ENCODE measurements around the gene NXPH3. TPM values are rescaled to one million over a fixed set of nuclear protein-coding genes. Genes with fewer than 3 reads are reported as not detected.
A peak's percentile ranks its signal among the peaks of the same experiment; 100 is the strongest.

The NXPH3 gene
- total and polyA plus RNA-seq, 10 of the 15 experiments (the other 5 are each of a cell fraction or from before 2014, with no cell fraction given), result 0.08 to 0.35 (median 0.12) TPM; not detected in 2

DNA sequence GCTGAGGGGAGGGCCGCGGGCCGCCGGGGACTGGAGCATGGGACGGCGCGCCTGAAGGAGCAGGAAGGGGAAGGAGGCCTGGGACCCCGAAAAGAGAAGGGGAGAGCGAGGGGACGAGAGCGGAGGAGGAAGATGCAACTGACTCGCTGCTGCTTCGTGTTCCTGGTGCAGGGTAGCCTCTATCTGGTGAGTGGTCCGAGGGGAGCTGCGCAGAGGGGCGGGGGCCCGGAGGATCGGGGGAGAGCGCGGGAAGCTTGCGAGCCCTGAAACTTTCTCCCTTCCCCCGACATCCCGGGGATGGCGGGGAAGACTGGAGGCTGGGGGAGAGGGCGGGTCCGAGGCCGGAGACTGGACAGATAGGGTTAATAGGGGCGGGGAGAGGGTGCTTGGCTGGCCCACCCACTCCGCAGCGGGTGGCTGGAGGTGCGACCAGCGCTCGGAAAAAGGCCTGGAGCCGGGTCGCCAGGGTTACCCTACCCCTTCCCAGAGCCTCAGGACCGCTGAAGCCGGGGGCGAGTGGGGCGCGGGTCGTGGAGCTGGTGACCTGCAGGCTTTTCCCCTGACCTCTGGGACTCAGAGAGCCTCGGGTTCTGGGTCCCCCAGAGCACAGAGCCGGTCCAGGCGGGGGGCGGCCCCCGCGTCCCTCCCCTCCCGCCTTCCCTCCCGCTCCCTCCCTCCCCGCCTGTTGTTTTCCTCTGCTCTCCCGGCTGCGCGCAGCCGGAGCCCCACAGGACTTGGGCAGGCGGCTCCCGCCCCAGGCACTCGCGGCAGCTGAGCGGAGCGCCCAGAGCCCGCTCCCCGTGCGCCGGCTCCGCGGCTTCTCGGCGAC lies 631 bp downstream of the NXPH3 start:
- no peaks in the 10 kb centered on the region for H3K9me3 ChIP-seq (replicated peaks; ENCODE audit: control insufficient read depth, insufficient read depth, low read length)
- H3K4me3 ChIP-seq, result peak overlapping the region; percentile 72
- H3K4me1 ChIP-seq (ENCODE audit: control insufficient read depth, insufficient read depth, low read length), result peaks cover 1% of the 10 kb centered on the region; the same call in 1 of the 2 replicates
- ChIA-PET POLR2A (interaction anchor here (0.6 to 1.6 kb wide), 2 partner anchors 119 to 1751 kb away, joined by 6 to 7 read pairs; no protein-coding TSS in a partner anchor), SMC1A (ENCODE audit: uncharacterized antibody, unreplicated experiment) (interaction anchor here (0.7 to 1.4 kb wide), 4 partner anchors 83 to 127 kb away, joined by 3 to 4 read pairs (median 3); no protein-coding TSS in a partner anchor), CTCF (interaction anchor here (0.8 to 17.8 kb wide), 9 partner anchors 9 to 202 kb away, joined by 3 to 483 read pairs (median 4); no protein-coding TSS in a partner anchor), RAD21 (ENCODE audit: unreplicated experiment) (interaction anchor here (0.9 to 1.9 kb wide), 3 partner anchors 39 to 125 kb away, joined by 3 to 12 read pairs (median 3); no protein-coding TSS in a partner anchor)
- in situ Hi-C loops (cut with MboI), result no loop called here
- FAIRE-seq, result no peak
- no peaks in the 10 kb centered on the region for H3K36me3 ChIP-seq (ENCODE audit: control insufficient read depth in 2 of 2, insufficient read depth in 2 of 2, low read length in 1 of 2)
- H3K4me2 ChIP-seq (ENCODE audit: control insufficient read depth, insufficient read depth), result peak overlapping the region; percentile 86
- H3K27me3 ChIP-seq (replicated peaks in 1 of 2; ENCODE audit: control insufficient read depth in 2 of 2, insufficient read depth in 2 of 2, low read length in 1 of 2), result peaks cover 2 to 8% of the 10 kb centered on the region in 2 experiments; a peak in 3 of 4 replicates
- no peaks in the 10 kb centered on the region for H3K79me2 ChIP-seq (ENCODE audit: control insufficient read depth, insufficient read depth, low read length)
- intact Hi-C loops (cut with micrococcal nuclease; ENCODE audit: unreplicated experiment), result no loop called here
- ATAC-seq, result peak; percentile 37
- H2AFZ ChIP-seq (ENCODE audit: control insufficient read depth, low read depth, low read length), result no peak overlapping the region; the same call in 1 of the 2 replicates
- WGBS (ENCODE audit: insufficient coverage, insufficient replicate concordance, low lambda C conversion rate, missing lambda C conversion rate), result 7% methylated on average over 24 of the region's 68 CpGs
- TF ChIP-seq SIN3A (IDR thresholded peaks at IDR 0.05; ENCODE audit: low read depth, low read length), result 0 out of 2 replicates have a peak, but pooled peaks have one; percentile 8
- TF ChIP-seq, protein P1, sequence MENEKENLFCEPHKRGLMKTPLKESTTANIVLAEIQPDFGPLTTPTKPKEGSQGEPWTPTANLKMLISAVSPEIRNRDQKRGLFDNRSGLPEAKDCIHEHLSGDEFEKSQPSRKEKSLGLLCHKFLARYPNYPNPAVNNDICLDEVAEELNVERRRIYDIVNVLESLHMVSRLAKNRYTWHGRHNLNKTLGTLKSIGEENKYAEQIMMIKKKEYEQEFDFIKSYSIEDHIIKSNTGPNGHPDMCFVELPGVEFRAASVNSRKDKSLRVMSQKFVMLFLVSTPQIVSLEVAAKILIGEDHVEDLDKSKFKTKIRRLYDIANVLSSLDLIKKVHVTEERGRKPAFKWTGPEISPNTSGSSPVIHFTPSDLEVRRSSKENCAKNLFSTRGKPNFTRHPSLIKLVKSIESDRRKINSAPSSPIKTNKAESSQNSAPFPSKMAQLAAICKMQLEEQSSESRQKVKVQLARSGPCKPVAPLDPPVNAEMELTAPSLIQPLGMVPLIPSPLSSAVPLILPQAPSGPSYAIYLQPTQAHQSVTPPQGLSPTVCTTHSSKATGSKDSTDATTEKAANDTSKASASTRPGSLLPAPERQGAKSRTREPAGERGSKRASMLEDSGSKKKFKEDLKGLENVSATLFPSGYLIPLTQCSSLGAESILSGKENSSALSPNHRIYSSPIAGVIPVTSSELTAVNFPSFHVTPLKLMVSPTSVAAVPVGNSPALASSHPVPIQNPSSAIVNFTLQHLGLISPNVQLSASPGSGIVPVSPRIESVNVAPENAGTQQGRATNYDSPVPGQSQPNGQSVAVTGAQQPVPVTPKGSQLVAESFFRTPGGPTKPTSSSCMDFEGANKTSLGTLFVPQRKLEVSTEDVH (IDR thresholded peaks at IDR 0.05; ENCODE audit: low read depth, partially characterized antibody), result no peak
- BruUV-seq (replicated peaks), result no TSS peak
- H3K9ac ChIP-seq (ENCODE audit: control insufficient read depth, insufficient read depth, low read length), result no peak overlapping the region
- no peak overlapping the region for H3K27ac ChIP-seq (ENCODE audit: control insufficient read depth, insufficient read depth)
- H4K20me1 ChIP-seq (ENCODE audit: control insufficient read depth, insufficient read depth), result no peaks in the 10 kb centered on the region
- DNase-seq (ENCODE audit: low read depth, low spot score), result no peak

Measured in GM12878 (cell line).